HepG2 (cell line): Measurements from ENCODE around the gene STK10. TPM values are rescaled to one million over a fixed set of nuclear protein-coding genes. Genes with fewer than 3 reads are reported as not detected.
A peak's percentile ranks its signal among the peaks of the same experiment; 100 is the strongest.

Experiments used
- CEBPB ChIP-seq: IDR thresholded peaks from 2 replicates; pipeline ENCODE4 v1.6.1; 2011; ENCODE audit warnings: low read depth, low read length, improper control_type of control experiment, borderline replicate concordance
- FOXC1 ChIP-seq: sonication (generic); formaldehyde crosslinking; IDR thresholded peaks from 2 replicates; pipeline ENCODE4 v1.8.0; 2022; ENCODE audit warnings: mild to moderate bottlenecking, missing genetic modification reagents, borderline replicate concordance
- HNRNPH1 ChIP-seq: fragments of 200-400 bp; formaldehyde crosslinking; optimal IDR thresholded peaks from 2 replicates; pipeline ENCODE3; 2017; ENCODE audit warnings: mild to moderate bottlenecking, low read depth, low read length
- KLF13 ChIP-seq: sonication (generic); formaldehyde crosslinking; IDR thresholded peaks from 2 replicates; pipeline ENCODE4 v1.4.0; 2020; ENCODE audit warnings: mild to moderate bottlenecking, missing genetic modification reagents
- MEIS1 ChIP-seq: sonication (generic); formaldehyde crosslinking; IDR thresholded peaks from 2 replicates; pipeline ENCODE4 v1.9.0; 2021; ENCODE audit warnings: mild to moderate bottlenecking, missing genetic modification reagents, moderate library complexity, borderline replicate concordance
- MZF1 ChIP-seq: sonication (generic); formaldehyde crosslinking; IDR thresholded peaks from 2 replicates; pipeline ENCODE4 v1.8.1; 2023; ENCODE audit warnings: mild to moderate bottlenecking, missing genetic modification reagents, borderline replicate concordance
- NR2C2 ChIP-seq: sonication (generic); formaldehyde crosslinking; IDR thresholded peaks from 2 replicates; pipeline ENCODE4 v1.4.0; 2020; ENCODE audit warnings: missing genetic modification reagents, mild to moderate bottlenecking, moderate library complexity, borderline replicate concordance
- PHB2 ChIP-seq: fragments of 450-650 bp; IDR thresholded peaks from 2 replicates; pipeline ENCODE4 v1.6.1; 2018; ENCODE audit not compliant: partially characterized antibody
- RXRB ChIP-seq: IDR thresholded peaks from 2 replicates; pipeline ENCODE4 v1.6.1; 2016; ENCODE audit warnings: borderline replicate concordance, missing genetic modification reagents, missing compliant biosample characterization
- SP5 ChIP-seq: IDR thresholded peaks from 2 replicates; pipeline ENCODE4 v1.6.1; 2016; ENCODE audit warnings: low read depth, borderline replicate concordance
- TAF15 ChIP-seq: fragments of 200-400 bp; formaldehyde crosslinking; IDR thresholded peaks from one replicate; pipeline ENCODE4 v1.6.1; 2018; ENCODE audit warnings: mild to moderate bottlenecking, low read depth, low read length; ENCODE audit not compliant: poor library complexity, severe bottlenecking
- ZBTB7A ChIP-seq: sonication (generic); formaldehyde crosslinking; IDR thresholded peaks from 2 replicates; pipeline ENCODE4 v1.8.0; 2022; ENCODE audit warnings: mild to moderate bottlenecking, missing genetic modification reagents
- ZNF230 ChIP-seq: sonication (generic); formaldehyde crosslinking; IDR thresholded peaks from 2 replicates; pipeline ENCODE4 v1.4.0; 2020; ENCODE audit warnings: mild to moderate bottlenecking, missing genetic modification reagents
- ZNF24 ChIP-seq: fragments of 450-650 bp; IDR thresholded peaks from 2 replicates; pipeline ENCODE4 v1.6.1; 2017; ENCODE audit warnings: antibody characterized with exemption, mild to moderate bottlenecking
- ZNF572 ChIP-seq: sonication (generic); formaldehyde crosslinking; IDR thresholded peaks from 2 replicates; pipeline ENCODE4 v1.5.1; 2020; ENCODE audit warnings: mild to moderate bottlenecking, missing genetic modification reagents
- ZNF616 ChIP-seq: sonication (generic); formaldehyde crosslinking; IDR thresholded peaks from 2 replicates; pipeline ENCODE4 v1.5.0; 2020; ENCODE audit warnings: low read depth, mild to moderate bottlenecking, missing genetic modification reagents
- ZSCAN9 ChIP-seq: IDR thresholded peaks from 2 replicates; pipeline ENCODE4 v1.6.1; 2016; ENCODE audit warnings: borderline replicate concordance
- polyA plus RNA-seq, 8 experiments: library from polyadenylated mRNA; depleted of rRNA in 3 of 8; stranded (reverse) in 7 of 8; unstranded in 1 of 8; fragments of >200 nt; fragmentation: Illumina TruSeq in 4 of 8; extraction: Trizol in 4 of 8; gene quantifications; 2 replicates each; pipeline versions ENCODE4 v1.2.1 to v1.2.3, GENCODE V29; 2011 to 2016; ENCODE audit warnings: low read depth in 4 of 8, missing spikeins in 1 of 8, mixed read lengths in 1 of 8; ENCODE audit not compliant: insufficient read depth in 1 of 8
- total RNA-seq, 5 experiments: library from RNA; depleted of rRNA; stranded (reverse); fragments of >200 nt; fragmentation: Illumina TruSeq; extraction: Trizol; gene quantifications; 2 replicates each; pipeline ENCODE4 v1.2.3, GENCODE V29; 2016; ENCODE audit warnings: low read depth in 1 of 5
- TF ChIP-seq, protein P1 (sequence below): sonication (generic); formaldehyde crosslinking; IDR thresholded peaks from 2 replicates; pipeline ENCODE4 v1.4.0; 2020; ENCODE audit warnings: missing genetic modification reagents, borderline replicate concordance
- TF ChIP-seq, protein P2 (sequence below): sonication (generic); formaldehyde crosslinking; IDR thresholded peaks from 2 replicates; pipeline ENCODE4 v1.4.0; 2020; ENCODE audit warnings: missing genetic modification reagents, borderline replicate concordance
- TF ChIP-seq, protein P3 (sequence below): sonication (generic); formaldehyde crosslinking; IDR thresholded peaks from 2 replicates; pipeline ENCODE4 v1.4.0; 2020; ENCODE audit warnings: mild to moderate bottlenecking, low read depth, missing genetic modification reagents
- TF ChIP-seq, protein P4 (sequence below): sonication (generic); formaldehyde crosslinking; conservative IDR thresholded peaks from 2 replicates; pipeline ENCODE4 v1.8.0; 2022; ENCODE audit warnings: low read depth, missing genetic modification reagents

Gene STK10
- total and polyA plus RNA-seq, 2 of the 13 experiments (the other 11 are each of a cell fraction or from before 2014, with no cell fraction given), result 7.0 to 7.2 TPM

GRCh38 chr5:172187118-172188032 is 649 bp downstream of the STK10 start (continued):
- TF ChIP-seq SP5, result 0 out of 2 replicates have a peak, but pooled peaks have one; percentile 18
- TF ChIP-seq, protein P1, sequence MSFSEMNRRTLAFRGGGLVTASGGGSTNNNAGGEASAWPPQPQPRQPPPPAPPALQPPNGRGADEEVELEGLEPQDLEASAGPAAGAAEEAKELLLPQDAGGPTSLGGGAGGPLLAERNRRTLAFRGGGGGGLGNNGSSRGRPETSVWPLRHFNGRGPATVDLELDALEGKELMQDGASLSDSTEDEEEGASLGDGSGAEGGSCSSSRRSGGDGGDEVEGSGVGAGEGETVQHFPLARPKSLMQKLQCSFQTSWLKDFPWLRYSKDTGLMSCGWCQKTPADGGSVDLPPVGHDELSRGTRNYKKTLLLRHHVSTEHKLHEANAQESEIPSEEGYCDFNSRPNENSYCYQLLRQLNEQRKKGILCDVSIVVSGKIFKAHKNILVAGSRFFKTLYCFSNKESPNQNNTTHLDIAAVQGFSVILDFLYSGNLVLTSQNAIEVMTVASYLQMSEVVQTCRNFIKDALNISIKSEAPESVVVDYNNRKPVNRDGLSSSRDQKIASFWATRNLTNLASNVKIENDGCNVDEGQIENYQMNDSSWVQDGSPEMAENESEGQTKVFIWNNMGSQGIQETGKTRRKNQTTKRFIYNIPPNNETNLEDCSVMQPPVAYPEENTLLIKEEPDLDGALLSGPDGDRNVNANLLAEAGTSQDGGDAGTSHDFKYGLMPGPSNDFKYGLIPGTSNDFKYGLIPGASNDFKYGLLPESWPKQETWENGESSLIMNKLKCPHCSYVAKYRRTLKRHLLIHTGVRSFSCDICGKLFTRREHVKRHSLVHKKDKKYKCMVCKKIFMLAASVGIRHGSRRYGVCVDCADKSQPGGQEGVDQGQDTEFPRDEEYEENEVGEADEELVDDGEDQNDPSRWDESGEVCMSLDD (CRISPR knock-in tag), result peak; percentile 52; the same call in 1 of the 2 replicates
- 0 out of 2 replicates have a peak, but pooled peaks have one; percentile 53 for TF ChIP-seq ZNF616 (CRISPR knock-in tag)
- TF ChIP-seq NR2C2 (CRISPR knock-in tag), result peak; percentile 53; the same call in 1 of the 2 replicates
- no peak for TF ChIP-seq CEBPB
- TF ChIP-seq, protein P2, sequence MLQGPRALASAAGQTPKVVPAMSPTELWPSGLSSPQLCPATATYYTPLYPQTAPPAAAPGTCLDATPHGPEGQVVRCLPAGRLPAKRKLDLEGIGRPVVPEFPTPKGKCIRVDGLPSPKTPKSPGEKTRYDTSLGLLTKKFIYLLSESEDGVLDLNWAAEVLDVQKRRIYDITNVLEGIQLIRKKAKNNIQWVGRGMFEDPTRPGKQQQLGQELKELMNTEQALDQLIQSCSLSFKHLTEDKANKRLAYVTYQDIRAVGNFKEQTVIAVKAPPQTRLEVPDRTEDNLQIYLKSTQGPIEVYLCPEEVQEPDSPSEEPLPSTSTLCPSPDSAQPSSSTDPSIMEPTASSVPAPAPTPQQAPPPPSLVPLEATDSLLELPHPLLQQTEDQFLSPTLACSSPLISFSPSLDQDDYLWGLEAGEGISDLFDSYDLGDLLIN (CRISPR knock-in tag), result peak; percentile 21; the same call in 1 of the 2 replicates
- TF ChIP-seq RXRB (CRISPR knock-in tag), result peak; percentile 20; the same call in 1 of the 2 replicates
- TF ChIP-seq TAF15, result no peak
- TF ChIP-seq PHB2, result no peak
- peak; percentile 65; the same call in 1 of the 2 replicates for TF ChIP-seq MEIS1 (CRISPR knock-in tag)
- no peak for TF ChIP-seq ZSCAN9
- TF ChIP-seq, protein P3, sequence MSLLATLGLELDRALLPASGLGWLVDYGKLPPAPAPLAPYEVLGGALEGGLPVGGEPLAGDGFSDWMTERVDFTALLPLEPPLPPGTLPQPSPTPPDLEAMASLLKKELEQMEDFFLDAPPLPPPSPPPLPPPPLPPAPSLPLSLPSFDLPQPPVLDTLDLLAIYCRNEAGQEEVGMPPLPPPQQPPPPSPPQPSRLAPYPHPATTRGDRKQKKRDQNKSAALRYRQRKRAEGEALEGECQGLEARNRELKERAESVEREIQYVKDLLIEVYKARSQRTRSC (CRISPR knock-in tag), result no peak
- TF ChIP-seq ZBTB7A (CRISPR knock-in tag), result no peak
- no peak for TF ChIP-seq FOXC1
- TF ChIP-seq ZNF572, result 0 out of 2 replicates have a peak, but pooled peaks have one; percentile 48
- TF ChIP-seq, protein P4, sequence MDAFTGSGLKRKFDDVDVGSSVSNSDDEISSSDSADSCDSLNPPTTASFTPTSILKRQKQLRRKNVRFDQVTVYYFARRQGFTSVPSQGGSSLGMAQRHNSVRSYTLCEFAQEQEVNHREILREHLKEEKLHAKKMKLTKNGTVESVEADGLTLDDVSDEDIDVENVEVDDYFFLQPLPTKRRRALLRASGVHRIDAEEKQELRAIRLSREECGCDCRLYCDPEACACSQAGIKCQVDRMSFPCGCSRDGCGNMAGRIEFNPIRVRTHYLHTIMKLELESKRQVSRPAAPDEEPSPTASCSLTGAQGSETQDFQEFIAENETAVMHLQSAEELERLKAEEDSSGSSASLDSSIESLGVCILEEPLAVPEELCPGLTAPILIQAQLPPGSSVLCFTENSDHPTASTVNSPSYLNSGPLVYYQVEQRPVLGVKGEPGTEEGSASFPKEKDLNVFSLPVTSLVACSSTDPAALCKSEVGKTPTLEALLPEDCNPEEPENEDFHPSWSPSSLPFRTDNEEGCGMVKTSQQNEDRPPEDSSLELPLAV (CRISPR knock-in tag), result no peak
- no peak for TF ChIP-seq ZNF24
- TF ChIP-seq HNRNPH1, result no peak
- TF ChIP-seq MZF1, result no peak
- no peak for TF ChIP-seq ZNF230 (CRISPR knock-in tag)
- TF ChIP-seq KLF13, result no peak
